Vagina (tissue), 2 donors: Measurements from ENCODE around the gene ATG9B.

Source experiments
- POLR2A ChIP-seq, 2 donors: fragments of 450-650 bp; IDR thresholded peaks; one replicate each; pipeline ENCODE4 v1.6.1; 2017; ENCODE audit warnings: antibody characterized with exemption in 2 of 2, mild to moderate bottlenecking in 2 of 2, moderate library complexity in 2 of 2
- POLR2AphosphoS5 ChIP-seq, 2 donors: sonication (generic); formaldehyde crosslinking; IDR thresholded peaks; one replicate each; pipeline ENCODE4 v1.9.0; 2017; ENCODE audit warnings: antibody characterized with exemption in 2 of 2, mild to moderate bottlenecking in 2 of 2, low read depth in 1 of 2; ENCODE audit not compliant: insufficient read depth in 1 of 2

DNA sequence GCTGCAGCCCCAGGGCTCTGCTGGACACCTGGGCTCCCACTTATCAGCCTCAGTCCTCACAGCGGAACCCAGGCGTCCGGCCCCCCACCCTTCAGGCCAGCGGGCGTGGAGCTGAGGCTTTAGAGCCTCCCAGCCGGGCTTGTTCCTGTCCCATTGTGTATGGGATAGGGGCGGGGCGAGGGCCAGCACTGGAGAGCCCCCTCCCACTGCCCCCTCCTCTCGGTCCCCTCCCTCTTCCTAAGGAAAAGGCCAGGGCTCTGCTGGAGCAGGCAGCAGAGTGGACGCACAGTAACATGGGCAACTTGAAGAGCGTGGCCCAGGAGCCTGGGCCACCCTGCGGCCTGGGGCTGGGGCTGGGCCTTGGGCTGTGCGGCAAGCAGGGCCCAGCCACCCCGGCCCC is 30.8 kb downstream of the ATG9B start:
- peak in 1 of 2 donors; percentile 23 for TF ChIP-seq POLR2AphosphoS5 (IDR thresholded peaks at IDR 0.05; ENCODE audit: insufficient read depth in 1 of 2, low read depth in 1 of 2)
- no peak for TF ChIP-seq POLR2A (IDR thresholded peaks at IDR 0.05)
